HG02840 (cell line): ENCODE results near the gene SARS2.
A peak's percentile ranks its signal among the peaks of the same experiment; 100 is the strongest.

Experiments used
- ATAC-seq: cut with Tn5 transposase; IDR thresholded peaks from one replicate; pipeline ENCODE4 v1.9.1; 2021; ENCODE audit warnings: mild to moderate bottlenecking, moderate library complexity, moderate number of reproducible peaks; ENCODE audit not compliant: unreplicated experiment, low FRiP score

SARS2 gene

GRCh38 chr19:38919837-38920601 is 10.5 kb downstream of the SARS2 start:
- no peak for ATAC-seq

- ATAC-seq: no peak
Observed at GRCh38 chr19:38918526-38918925, 12.0 kb downstream of the SARS2 start.

- ATAC-seq: no peak
Observed at GRCh38 chr19:38917921-38918491, 12.6 kb downstream of the SARS2 start.

- no peak for ATAC-seq
Observed at GRCh38 chr19:38917516-38917915, 13.0 kb downstream of the SARS2 start.

- ATAC-seq: no peak
Observed at GRCh38 chr19:38915329-38916321, 14.9 kb downstream of the SARS2 start.

- no peak for ATAC-seq
Observed at GRCh38 chr19:38913958-38914357, 16.6 kb downstream of the SARS2 start.

- no peak for ATAC-seq
Observed at GRCh38 chr19:38912600-38913514, 17.7 kb downstream of the SARS2 start.

- no peak for ATAC-seq
Observed at GRCh38 chr19:38911388-38912001, 19.1 kb downstream of the SARS2 start.

GRCh38 chr19:38910488-38910887 is 20.1 kb downstream of the SARS2 start:
- no peak for ATAC-seq

- ATAC-seq: no peak
Observed at GRCh38 chr19:38908911-38909310, 21.7 kb downstream of the SARS2 start.

- ATAC-seq: no peak
Observed at GRCh38 chr19:38907670-38908069, 22.9 kb downstream of the SARS2 start.

GRCh38 chr19:38907227-38907626 is 23.3 kb downstream of the SARS2 start:
- ATAC-seq: no peak

GRCh38 chr19:38905620-38906019 is 24.9 kb downstream of the SARS2 start:
- no peak for ATAC-seq

- ATAC-seq: no peak
Observed at GRCh38 chr19:38904581-38905539, 25.7 kb downstream of the SARS2 start.

- no peak for ATAC-seq
Observed at GRCh38 chr19:38901683-38902082, 28.9 kb downstream of the SARS2 start.

- ATAC-seq: no peak
Observed at GRCh38 chr19:38900743-38901190, 29.8 kb downstream of the SARS2 start.

- ATAC-seq: no peak
Observed at GRCh38 chr19:38900202-38900629, 30.3 kb downstream of the SARS2 start.

GRCh38 chr19:38899447-38900201 is 30.9 kb downstream of the SARS2 start, which contains the start of the genes NFKBIB and SIRT2:
Gene NFKBIB (plus strand): TSS chr19:38899969. CDS start chr19:38900033, 64 bp downstream.
Gene SIRT2 (minus strand): TSS chr19:38899618. CDS start chr19:38899521, 97 bp downstream.
- ATAC-seq: peak; percentile 90
